OCI-LY3 (cell line): ENCODE results near the gene FAM114A2.

ENCODE experiments used
- EZH2phosphoT487 ChIP-seq: fragments of 200-600 bp; shearing (Covaris generic); IDR thresholded peaks from 2 replicates; pipeline ENCODE4 v1.6.1; 2018; ENCODE audit warnings: antibody characterized with exemption, mixed run types, low read depth
- TF ChIP-seq, protein P1 (sequence below): fragments of 200-600, 300-600 bp; sonication (generic); IDR thresholded peaks from 2 replicates; pipeline ENCODE4 v1.5.1; 2014; ENCODE audit warnings: antibody characterized with exemption, low read length, low read depth

DNA sequence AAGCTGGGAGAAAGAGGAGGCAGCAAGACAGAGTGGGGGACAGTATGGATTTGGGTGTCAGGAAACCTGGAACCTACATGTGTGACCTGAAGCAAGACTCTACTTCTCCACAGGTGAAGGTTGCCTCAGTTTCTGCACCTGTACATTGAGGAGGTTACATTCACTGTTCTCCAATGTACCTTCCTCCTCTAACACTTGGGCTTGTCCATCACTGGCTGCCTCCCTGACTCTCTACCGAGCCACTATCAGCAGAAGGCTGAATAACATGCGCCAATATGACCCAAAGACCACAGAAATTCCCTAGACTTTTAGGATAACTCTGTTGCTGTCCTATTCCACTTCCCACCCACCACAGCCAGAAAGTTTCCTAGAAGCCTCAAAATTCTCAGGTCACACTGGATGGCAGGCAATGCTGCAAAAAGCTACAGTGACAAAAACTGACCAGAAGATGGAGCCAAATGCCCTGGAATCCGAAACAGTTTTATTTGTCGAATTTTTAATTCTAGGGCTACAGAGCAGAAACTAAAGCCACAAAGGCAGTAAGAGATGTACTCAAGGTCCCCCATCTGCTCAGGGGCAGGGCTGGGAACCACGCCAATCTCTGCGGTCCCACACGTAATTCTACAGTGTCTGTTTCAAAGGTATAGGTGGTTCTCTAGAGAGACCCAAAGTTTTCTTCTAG, 64.4 kb downstream of the FAM114A2 start:
- TF ChIP-seq, protein P1, sequence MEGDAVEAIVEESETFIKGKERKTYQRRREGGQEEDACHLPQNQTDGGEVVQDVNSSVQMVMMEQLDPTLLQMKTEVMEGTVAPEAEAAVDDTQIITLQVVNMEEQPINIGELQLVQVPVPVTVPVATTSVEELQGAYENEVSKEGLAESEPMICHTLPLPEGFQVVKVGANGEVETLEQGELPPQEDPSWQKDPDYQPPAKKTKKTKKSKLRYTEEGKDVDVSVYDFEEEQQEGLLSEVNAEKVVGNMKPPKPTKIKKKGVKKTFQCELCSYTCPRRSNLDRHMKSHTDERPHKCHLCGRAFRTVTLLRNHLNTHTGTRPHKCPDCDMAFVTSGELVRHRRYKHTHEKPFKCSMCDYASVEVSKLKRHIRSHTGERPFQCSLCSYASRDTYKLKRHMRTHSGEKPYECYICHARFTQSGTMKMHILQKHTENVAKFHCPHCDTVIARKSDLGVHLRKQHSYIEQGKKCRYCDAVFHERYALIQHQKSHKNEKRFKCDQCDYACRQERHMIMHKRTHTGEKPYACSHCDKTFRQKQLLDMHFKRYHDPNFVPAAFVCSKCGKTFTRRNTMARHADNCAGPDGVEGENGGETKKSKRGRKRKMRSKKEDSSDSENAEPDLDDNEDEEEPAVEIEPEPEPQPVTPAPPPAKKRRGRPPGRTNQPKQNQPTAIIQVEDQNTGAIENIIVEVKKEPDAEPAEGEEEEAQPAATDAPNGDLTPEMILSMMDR, result peak; percentile 76
- TF ChIP-seq EZH2phosphoT487, result no peak
